Fibroblast of the aortic adventitia (primary cell): Measurements from ENCODE around the gene AKAP13. TPM values are rescaled to one million over a fixed set of nuclear protein-coding genes. Genes with fewer than 3 reads are reported as not detected.
A peak's percentile ranks its signal among the peaks of the same experiment; 100 is the strongest.

ENCODE experiments used
- DNase-seq: peaks from one replicate; pipeline ENCODE4 v3.0.0-alpha.2; 2010; ENCODE audit warnings: low read depth
- H3K4me3 ChIP-seq: 2 replicates; pipeline ENCODE4 v1.5.1; 2011; ENCODE audit warnings: low read depth, mild to moderate bottlenecking, control low read depth, low read length, moderate library complexity
- total RNA-seq: library from RNA; depleted of rRNA; stranded (reverse); fragments of >200 nt; gene quantifications from 2 replicates; pipeline ENCODE4 v1.2.3, GENCODE V29; 2012; ENCODE audit warnings: low replicate concordance
- TF ChIP-seq, protein P1 (sequence below): IDR thresholded peaks from 2 replicates; pipeline ENCODE4 v1.5.1; 2011; ENCODE audit warnings: mild to moderate bottlenecking, low read length, control low read depth, inconsistent platforms; ENCODE audit not compliant: insufficient read depth

The AKAP13 gene
- total RNA-seq, 1 donor: 89.9 TPM

DNA sequence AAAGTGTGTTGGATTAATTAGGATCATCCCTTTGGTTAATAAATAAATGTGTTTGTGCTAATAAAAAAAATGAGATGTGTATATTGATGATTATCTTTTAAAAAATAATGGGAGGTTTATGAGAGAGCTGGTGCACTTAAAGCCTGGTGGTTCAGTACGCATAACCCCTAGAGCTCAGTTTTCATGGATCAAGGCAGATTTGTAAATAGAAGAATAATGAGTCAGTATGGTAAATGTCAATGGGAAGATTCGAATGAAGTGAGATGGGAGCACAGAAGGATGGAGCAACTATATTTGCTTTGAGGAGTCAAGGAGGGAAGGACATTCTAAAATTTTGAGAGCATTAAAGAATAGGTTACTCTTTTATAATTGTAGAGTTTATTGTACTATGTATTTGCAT is 35.4 kb downstream of the AKAP13 start:
- DNase-seq: no peak
- no peak overlapping the region for H3K4me3 ChIP-seq
- TF ChIP-seq, protein P1, sequence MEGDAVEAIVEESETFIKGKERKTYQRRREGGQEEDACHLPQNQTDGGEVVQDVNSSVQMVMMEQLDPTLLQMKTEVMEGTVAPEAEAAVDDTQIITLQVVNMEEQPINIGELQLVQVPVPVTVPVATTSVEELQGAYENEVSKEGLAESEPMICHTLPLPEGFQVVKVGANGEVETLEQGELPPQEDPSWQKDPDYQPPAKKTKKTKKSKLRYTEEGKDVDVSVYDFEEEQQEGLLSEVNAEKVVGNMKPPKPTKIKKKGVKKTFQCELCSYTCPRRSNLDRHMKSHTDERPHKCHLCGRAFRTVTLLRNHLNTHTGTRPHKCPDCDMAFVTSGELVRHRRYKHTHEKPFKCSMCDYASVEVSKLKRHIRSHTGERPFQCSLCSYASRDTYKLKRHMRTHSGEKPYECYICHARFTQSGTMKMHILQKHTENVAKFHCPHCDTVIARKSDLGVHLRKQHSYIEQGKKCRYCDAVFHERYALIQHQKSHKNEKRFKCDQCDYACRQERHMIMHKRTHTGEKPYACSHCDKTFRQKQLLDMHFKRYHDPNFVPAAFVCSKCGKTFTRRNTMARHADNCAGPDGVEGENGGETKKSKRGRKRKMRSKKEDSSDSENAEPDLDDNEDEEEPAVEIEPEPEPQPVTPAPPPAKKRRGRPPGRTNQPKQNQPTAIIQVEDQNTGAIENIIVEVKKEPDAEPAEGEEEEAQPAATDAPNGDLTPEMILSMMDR: no peak

DNA sequence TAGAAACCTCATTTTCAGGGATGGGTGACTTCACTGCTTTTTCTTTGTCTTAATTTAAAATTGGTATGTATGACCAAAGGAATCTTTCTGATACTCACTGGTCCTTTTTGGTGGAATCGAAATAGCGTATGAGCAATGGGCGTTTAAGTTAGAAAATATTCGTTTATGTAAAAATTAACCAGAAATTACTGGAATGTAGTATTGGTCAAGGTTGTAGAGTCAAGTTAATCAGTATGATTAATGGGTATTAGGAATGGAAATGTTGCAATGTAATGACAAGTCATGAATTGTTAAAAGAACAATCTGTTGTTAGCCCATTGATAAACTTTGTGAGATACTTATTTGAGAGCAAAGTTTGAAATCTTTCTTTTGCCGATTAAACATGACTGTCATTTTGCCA is 36.9 kb downstream of the AKAP13 start:
- DNase-seq: peak; percentile 20
- TF ChIP-seq, protein P1: no peak
- no peak overlapping the region for H3K4me3 ChIP-seq

DNA sequence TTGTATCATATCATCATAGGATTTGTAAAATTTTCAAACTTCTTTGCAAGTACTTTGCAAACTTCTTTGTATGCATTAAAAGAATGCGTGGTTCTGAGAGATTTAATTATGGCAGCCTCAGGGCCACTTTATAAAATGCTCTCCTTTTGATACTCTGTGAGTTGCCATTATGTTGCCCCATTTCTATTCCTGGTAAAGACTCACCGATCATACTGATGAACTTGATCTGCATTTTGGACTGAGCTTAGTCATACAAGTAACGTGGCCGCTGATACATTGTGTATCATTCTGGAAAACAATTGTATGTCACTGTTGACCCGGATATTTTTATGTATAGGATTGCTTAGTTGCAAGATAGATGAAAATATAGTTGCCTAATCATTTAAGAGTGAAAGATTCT is 38.8 kb downstream of the AKAP13 start:
- DNase-seq: peak; percentile 39
- TF ChIP-seq, protein P1: no peak

DNA sequence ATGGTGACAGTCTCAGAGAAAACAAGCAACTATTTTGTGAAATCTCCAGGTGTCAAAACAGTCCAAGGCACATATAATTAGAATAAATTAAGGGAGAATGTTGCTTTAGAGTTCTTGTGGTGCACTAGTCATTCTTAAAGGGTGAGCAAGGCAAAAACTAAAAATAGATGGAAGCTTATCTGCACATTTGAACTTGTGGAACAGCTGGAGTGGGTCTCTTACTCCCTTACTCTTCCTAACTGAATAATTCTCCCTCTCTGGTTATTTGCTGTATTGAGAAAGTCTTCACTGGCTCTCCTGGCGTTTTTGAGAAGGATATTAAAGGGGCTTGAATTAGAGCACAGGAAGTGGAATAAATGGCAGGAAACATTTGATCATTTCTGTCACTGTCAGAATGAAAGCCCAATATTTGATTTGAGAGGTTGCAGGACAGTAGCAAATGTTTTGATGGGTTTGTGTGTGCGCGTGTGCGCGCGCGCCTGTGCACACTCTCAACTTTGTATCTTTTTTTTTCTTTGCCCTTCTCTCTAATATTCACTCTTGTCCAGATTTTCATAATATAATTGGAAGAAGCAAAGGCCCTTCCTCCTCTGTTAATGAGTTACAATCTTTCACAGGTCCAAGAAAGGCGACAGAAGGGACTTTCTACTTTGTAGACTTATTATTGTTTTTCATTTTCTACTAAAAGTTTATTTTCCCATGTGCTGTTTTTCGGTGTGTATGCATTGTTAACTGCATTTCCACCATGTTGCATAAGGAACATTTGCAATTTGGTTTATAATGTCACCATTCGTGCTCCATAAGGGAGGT is 40.9 kb downstream of the AKAP13 start:
- DNase-seq: peak; percentile 57
- TF ChIP-seq, protein P1: no peak
- no peak overlapping the region for H3K4me3 ChIP-seq

More for the DNA sequence above, 38.8 kb downstream of the AKAP13 start:
- no peak overlapping the region for H3K4me3 ChIP-seq

DNA sequence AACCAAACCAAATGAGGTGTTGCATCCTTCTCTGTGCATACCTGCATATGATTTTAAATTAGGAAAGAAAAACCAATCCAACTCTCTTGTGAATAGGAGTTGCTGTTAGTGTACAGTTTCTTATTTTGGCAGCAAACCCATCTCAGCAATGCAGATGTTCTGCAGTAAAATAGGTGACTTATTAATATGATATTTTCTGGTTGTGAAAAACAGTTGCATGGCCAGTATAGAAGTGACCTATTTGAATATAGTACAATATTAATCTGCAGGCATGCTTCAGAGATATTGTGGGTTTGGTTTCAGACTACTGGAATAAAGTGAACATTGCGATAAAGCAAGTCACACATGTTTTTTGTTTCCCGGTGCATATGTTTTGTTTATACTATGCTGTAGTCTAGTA is 42.2 kb downstream of the AKAP13 start:
- DNase-seq: no peak
- H3K4me3 ChIP-seq: no peak overlapping the region
- TF ChIP-seq, protein P1: no peak

DNA sequence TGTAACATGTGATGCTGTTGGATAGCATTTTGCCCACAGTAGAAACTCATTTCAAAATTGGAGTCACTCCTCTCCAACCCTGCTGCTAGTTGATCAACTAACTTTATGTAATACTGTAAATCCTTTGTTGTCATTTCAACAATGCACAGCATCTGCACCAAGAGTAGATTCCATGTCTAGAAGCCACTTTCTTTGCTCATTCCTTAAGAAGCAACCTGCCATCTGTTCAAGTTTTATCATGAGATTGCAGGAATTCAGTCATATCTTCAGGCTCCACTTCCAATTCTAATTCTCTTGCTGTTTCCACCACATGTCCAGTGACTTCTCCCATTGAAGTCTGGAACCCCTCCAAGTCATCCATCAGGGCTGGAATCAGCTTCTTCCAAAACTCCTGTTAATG is 42.9 kb downstream of the AKAP13 start:
- H3K4me3 ChIP-seq: no peak overlapping the region
- DNase-seq: peak; percentile 28
- TF ChIP-seq, protein P1: no peak

DNA sequence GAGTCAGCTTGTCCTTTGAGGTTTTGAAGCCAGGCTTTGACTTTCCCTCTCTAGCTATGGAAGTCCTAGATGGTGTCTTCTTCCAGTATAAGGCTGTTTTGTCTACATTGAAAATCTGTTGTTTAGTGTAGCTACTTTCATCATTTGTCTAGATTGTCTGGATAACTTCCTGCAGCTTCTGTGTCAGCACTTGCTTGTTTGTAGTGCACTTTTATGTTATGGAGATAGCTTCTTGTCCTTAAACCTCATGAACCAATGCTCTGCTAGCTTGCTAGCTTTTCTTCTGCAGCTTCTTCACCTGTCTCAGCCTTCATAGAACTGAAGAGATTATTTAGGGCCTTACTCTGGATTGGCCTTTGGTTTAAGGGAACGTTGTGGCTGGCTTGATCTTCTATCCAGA is 43.8 kb downstream of the AKAP13 start:
- no peak for DNase-seq
- TF ChIP-seq, protein P1: no peak
- H3K4me3 ChIP-seq: no peak overlapping the region
